ENCODE results near the gene ALDH3B2. TPM values are rescaled to one million over a fixed set of nuclear protein-coding genes. Genes with fewer than 3 reads are reported as not detected.

ALDH3B2 gene
- total and polyA plus RNA-seq, 2 donors (not counting 1 experiment from before 2014, with no cell fraction given) = 0.09 TPM; not detected in 1

GRCh38 chr11:67662835-67663531 is 11.4 kb downstream of the ALDH3B2 start:
- H2AFZ ChIP-seq (ENCODE audit: insufficient read depth, low read depth, low read length, poor library complexity, severe bottlenecking) = no peak overlapping the region
- DNase-seq = no peak

More at GRCh38 chr11:67662835-67663531, 11.4 kb downstream of the ALDH3B2 start:
- WGBS (ENCODE audit: insufficient coverage) = 87% methylated on average over 19 of the region's 19 CpGs
- Mint-ChIP-seq H3K27me3 (no peaks in the 10 kb centered on the region), H3K4me1 (peaks cover 7% of the 10 kb centered on the region), H3K4me3 (no peak overlapping the region), H3K27ac (peak overlapping the region; percentile 79), H3K9me3 (ENCODE audit: insufficient read depth) (no peaks in the 10 kb centered on the region)
- Histone ChIP-seq H3K27me3 (replicated peaks in 1 of 4; ENCODE audit: control extremely low read depth in 1 of 4, control insufficient read depth in 3 of 4, insufficient read depth in 4 of 4, low read length in 3 of 4) (peaks cover 0 to 3% (median 0%) of the 10 kb centered on the region in 4 experiments), H3K79me2 (ENCODE audit: control insufficient read depth, insufficient read depth, low read length) (no peaks in the 10 kb centered on the region), H3K27ac (ENCODE audit: low read length in 2 of 2) (no peak overlapping the region), H3K4me3 (ENCODE audit: control extremely low read depth in 1 of 5, extremely low read depth in 1 of 5, insufficient read depth in 1 of 5, low read depth in 2 of 5, low read length in 4 of 5) (no peak overlapping the region), H3K36me3 (replicated peaks in 1 of 2; ENCODE audit: control extremely low read depth in 1 of 2, control insufficient read depth in 1 of 2, extremely low read depth in 1 of 2, insufficient read depth in 2 of 2, low read length in 1 of 2) (no peaks in the 10 kb centered on the region), H3K4me2 (replicated peaks; ENCODE audit: low read depth, low read length, poor library complexity, severe bottlenecking) (no peak overlapping the region), H3K9me3 (ENCODE audit: control extremely low read depth in 1 of 3, control insufficient read depth in 2 of 3, insufficient read depth in 1 of 3, low read length in 2 of 3) (peaks cover 0 to 3% (median 0%) of the 10 kb centered on the region in 3 donors), H3K9ac (ENCODE audit: low read length) (no peak overlapping the region), H3K4me1 (ENCODE audit: control insufficient read depth in 2 of 2, insufficient read depth in 2 of 2, low read length in 2 of 2) (peaks cover 27 to 29% of the 10 kb centered on the region in 2 donors), H4K20me1 (ENCODE audit: control insufficient read depth, insufficient read depth, low read length, poor library complexity, severe bottlenecking) (no peaks in the 10 kb centered on the region)
- TF ChIP-seq EZH2 (IDR thresholded peaks at IDR 0.05; ENCODE audit: borderline replicate concordance, insufficient read depth, low read depth, low read length, poor library complexity, severe bottlenecking) (no peak), CTCF (IDR thresholded peaks at IDR 0.05) (no peak)
- ATAC-seq (ENCODE audit: low read depth) = no peak
- ChIA-PET CTCF (interaction anchor here (0.8 to 9.0 kb wide), 3 partner anchors 15 to 317 kb away, joined by 3 to 149 read pairs (median 13); partner anchors contain the start of genes ACY3 and NUDT8), POLR2A (interaction anchor here (0.6 kb wide), 1 partner anchor 628 kb away, joined by 4 read pairs; no protein-coding TSS in a partner anchor)
- intact Hi-C loops (cut with micrococcal nuclease) = no loop called here
